Central memory CD8-positive, alpha-beta T cell (primary cell): ENCODE results near the gene MSH6.

Experiments used
- ATAC-seq: fragments of 150-1000 bp; cut with Tn5 transposase; replicated peaks from 2 replicates; pipeline ENCODE4 v1.10.0; 2022; ENCODE audit warnings: mild to moderate bottlenecking, moderate FRiP score, moderate number of reproducible peaks; ENCODE audit not compliant: poor library complexity, severe bottlenecking; ENCODE audit errors: extremely low read depth
- DNase-seq, 2 donors: peaks; one replicate each; pipeline ENCODE4 v3.0.0; 2021; ENCODE audit warnings: low spot score in 2 of 2
- H3K27ac Mint-ChIP-seq: one replicate; pipeline ENCODE4 v1.8.0; 2022; ENCODE audit warnings: low read depth, mild to moderate bottlenecking, moderate library complexity, mixed read lengths
- H3K27me3 Mint-ChIP-seq: one replicate; pipeline ENCODE4 v1.8.0; 2022; ENCODE audit warnings: mixed read lengths
- H3K36me3 Mint-ChIP-seq: one replicate; pipeline ENCODE4 v1.8.0; 2022; ENCODE audit warnings: mild to moderate bottlenecking, moderate library complexity, mixed read lengths; ENCODE audit not compliant: insufficient read depth
- H3K4me1 Mint-ChIP-seq: one replicate; pipeline ENCODE4 v1.8.0; 2022; ENCODE audit warnings: mixed read lengths
- H3K4me3 Mint-ChIP-seq: one replicate; pipeline ENCODE4 v1.8.0; 2022; ENCODE audit warnings: mild to moderate bottlenecking, moderate library complexity, mixed read lengths
- H3K9me3 Mint-ChIP-seq: one replicate; pipeline ENCODE4 v1.8.0; 2022; ENCODE audit warnings: mixed read lengths

Gene MSH6

DNA sequence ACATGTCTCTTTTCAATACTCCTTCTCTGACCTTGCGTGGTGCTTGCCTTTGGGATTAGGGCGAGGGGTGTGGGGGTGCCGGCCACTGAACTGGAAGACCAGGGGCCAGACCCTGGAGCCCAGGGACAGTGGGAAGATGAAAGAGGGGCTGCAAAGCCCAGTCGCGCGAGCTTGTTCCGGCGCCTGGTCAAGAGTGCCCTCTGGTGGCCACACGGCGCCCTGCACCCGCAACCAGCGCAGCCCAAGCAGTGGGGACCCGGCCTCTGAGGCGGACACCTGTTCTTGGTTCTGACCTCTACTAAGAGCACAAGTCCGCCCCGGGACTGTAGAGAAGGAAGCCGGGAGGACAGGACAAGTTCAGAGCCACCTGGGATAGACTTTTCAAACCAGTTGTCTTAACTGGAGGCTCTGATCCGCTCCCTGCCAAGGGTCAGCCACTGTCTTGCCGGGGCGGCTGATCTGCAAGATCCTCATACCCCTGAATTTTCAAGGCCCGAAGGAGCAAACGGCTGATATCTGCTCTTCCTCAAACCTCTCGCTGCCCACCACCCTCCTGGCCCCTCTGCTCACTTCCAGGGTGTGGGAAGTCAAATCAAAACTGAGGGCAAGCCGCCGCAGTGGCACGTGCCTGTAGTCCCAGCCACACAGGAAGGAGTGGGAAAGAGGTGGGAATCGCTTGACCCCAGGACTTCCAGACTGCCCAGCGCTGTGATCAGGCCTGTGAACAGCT lies 14.9 kb upstream of the MSH6 start:
- ATAC-seq: peak; percentile 56
- no peak overlapping the region for H3K4me3 Mint-ChIP-seq
- H3K27me3 Mint-ChIP-seq: no peaks in the 10 kb centered on the region
- H3K4me1 Mint-ChIP-seq: peaks cover 5% of the 10 kb centered on the region
- H3K36me3 Mint-ChIP-seq: peaks cover 2% of the 10 kb centered on the region
- H3K9me3 Mint-ChIP-seq: no peaks in the 10 kb centered on the region
- peak; percentile 66 to 72 for DNase-seq
- peak overlapping the region; percentile 32 for H3K27ac Mint-ChIP-seq

DNA sequence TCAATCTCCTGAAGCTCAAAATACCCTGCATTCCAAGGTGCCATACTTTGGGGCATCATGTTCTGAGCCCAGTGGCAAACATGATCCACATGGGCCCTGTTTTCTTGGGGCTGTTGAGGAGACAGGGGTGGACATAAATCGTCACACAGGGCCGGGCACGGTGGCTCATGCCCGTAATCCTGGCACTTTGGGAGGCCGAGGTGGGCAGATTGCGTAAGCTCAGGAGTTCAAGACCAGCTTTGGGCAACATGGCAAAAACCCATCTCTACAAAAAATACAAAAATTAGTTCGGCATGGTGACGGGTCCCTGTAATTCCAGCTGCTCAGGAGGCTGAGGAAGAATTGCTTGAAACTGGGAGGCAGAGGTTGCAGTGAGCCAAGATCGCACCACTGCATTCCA lies 13.6 kb upstream of the MSH6 start:
- DNase-seq (no peak), ATAC-seq (no peak)
- Mint-ChIP-seq H3K9me3 (no peaks in the 10 kb centered on the region), H3K36me3 (peaks cover 2% of the 10 kb centered on the region), H3K27ac (no peak overlapping the region), H3K27me3 (no peaks in the 10 kb centered on the region), H3K4me3 (no peak overlapping the region), H3K4me1 (peaks cover 5% of the 10 kb centered on the region)

DNA sequence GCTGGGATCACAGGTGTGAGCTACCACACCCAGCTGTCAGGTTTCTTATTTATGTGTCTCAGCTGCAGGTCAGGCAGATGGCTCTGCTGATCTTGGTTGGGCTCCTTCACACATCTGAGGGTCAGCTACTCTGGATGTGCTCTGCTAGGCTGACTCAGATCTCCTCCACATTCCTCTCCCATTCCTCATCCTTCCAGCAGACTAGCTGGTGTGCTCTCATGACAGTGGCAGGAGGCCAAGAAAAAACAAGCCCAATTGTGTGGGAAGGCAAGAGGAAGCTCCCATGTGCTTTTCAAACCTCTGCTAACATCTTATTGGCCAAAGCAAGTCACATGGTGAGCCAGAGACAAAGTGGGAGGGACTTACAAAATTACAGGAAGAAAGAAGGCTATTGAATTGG lies 11.7 kb upstream of the MSH6 start:
- Mint-ChIP-seq H3K27ac (no peak overlapping the region), H3K4me1 (peaks cover 5% of the 10 kb centered on the region), H3K4me3 (no peak overlapping the region), H3K27me3 (no peaks in the 10 kb centered on the region), H3K9me3 (no peaks in the 10 kb centered on the region), H3K36me3 (peaks cover 2% of the 10 kb centered on the region)
- no peak for DNase-seq
- ATAC-seq: no peak

DNA sequence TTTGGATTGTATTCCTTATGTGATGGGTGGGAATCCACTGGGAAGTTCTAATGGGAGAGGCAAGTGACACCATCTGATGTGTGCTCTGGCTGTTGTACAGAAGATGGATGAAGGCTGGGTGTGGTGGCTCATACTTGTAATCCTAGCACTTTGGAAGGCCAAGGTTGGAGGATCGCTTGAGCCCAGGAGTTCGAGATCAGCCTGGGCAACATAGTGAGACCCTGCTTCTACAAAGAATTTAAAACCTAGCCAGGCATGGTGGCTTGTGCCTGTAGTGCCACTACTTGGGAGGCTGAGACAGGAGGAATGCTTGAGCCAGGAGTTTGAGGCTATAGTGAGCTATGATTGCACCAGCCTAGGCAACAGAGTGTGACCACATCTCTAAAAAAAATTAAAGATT lies 10.6 kb upstream of the MSH6 start:
- H3K9me3 Mint-ChIP-seq: no peaks in the 10 kb centered on the region
- H3K27ac Mint-ChIP-seq: no peak overlapping the region
- H3K27me3 Mint-ChIP-seq: no peaks in the 10 kb centered on the region
- H3K4me3 Mint-ChIP-seq: no peak overlapping the region
- peaks cover 5% of the 10 kb centered on the region for H3K4me1 Mint-ChIP-seq
- no peak for DNase-seq
- no peak for ATAC-seq
- peaks cover 2% of the 10 kb centered on the region for H3K36me3 Mint-ChIP-seq

DNA sequence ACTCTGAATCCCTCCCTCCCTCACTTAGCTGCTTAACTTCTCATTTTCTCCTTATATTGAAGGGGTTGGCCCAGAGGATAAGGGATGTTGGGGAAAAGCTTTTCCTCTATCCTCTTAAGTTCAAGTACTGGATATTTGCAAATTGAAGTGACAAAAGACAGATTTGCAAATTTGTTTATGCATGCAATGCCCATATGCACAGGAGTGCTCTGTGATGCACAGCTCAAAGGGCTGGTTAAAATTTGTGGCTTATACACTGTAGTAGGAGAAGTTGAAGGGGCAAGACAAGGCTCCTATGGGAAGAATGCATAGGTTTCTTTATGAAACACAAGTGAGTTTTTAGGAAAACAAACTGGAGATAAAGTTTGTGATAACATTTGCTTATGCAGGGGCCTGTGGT lies 8.4 kb upstream of the MSH6 start:
- Mint-ChIP-seq H3K27ac (no peak overlapping the region), H3K9me3 (no peaks in the 10 kb centered on the region), H3K27me3 (no peaks in the 10 kb centered on the region), H3K4me1 (no peaks in the 10 kb centered on the region), H3K36me3 (no peaks in the 10 kb centered on the region), H3K4me3 (no peak overlapping the region)
- DNase-seq: no peak
- ATAC-seq: no peak

DNA sequence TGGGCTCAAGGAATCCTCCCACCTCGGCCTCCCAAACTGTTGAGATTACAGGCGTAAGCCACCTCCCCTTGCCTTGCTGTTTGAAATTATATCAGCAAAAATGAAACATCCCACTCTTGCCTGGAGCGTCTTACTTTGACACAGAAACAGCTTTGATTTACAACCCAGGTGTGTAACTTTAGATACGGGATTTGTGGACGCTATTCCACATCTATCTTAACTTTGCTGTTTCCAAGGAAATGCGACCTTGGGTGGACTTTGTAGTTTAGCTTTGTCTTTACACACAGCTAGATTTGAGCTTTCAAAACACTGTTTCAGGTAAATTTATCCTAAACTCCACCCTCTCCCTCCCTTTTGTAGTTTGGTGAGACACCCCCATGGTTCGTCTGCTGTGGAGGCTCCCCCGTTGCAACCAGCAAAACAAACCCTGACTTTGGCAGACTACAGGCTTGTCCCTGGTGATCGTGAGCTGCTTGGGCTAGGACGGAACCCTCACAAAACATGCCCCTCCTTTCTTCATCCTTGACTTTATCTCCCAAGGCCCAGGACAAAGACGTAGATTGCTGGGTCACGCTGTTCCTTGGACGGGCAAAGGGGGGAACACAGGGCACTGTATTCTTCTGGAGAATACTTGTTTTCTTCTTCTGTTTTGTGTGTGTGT lies 5.5 kb upstream of the MSH6 start:
- Mint-ChIP-seq H3K9me3 (no peaks in the 10 kb centered on the region), H3K27ac (no peak overlapping the region), H3K27me3 (no peaks in the 10 kb centered on the region), H3K4me3 (no peak overlapping the region), H3K36me3 (no peaks in the 10 kb centered on the region), H3K4me1 (no peaks in the 10 kb centered on the region)
- ATAC-seq: no peak
- no peak for DNase-seq

DNA sequence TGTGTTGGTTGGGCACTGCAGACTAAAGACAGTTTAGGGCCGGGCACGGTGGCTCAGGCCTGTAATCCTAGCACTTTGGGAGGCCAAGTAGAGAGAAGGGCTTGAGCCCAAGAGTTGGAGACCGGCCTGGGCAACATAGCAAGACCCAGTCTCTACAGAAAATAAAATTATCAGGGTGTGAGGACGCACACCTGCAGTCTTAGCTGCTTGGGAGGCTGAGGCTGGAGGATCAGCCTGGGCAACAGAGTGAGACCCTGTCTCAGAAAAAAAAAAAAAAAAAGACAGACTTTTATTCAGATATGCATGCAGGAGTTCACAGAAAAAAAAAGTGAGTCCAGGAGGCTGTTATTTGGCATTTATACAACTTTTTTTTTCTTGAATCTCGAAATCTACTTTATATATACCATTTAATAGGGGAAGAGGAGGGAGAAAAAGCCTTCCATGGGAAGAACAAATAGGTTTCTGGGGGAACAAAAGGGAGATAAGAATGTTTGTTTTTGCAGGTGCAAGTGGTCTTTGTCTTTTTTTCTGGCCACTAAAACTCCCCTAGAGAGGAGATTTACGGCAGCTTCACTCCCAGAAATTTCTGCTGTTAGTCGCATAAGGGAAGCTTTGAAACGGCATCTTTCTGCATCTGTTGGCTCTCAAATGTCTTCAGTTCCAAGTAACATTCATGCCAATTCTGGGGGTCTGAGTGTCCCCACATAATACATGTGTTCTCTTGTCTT lies 4.1 kb upstream of the MSH6 start:
- Mint-ChIP-seq H3K36me3 (no peaks in the 10 kb centered on the region), H3K27ac (no peak overlapping the region), H3K4me1 (peaks cover 5% of the 10 kb centered on the region), H3K4me3 (no peak overlapping the region), H3K27me3 (no peaks in the 10 kb centered on the region), H3K9me3 (no peaks in the 10 kb centered on the region)
- DNase-seq (no peak), ATAC-seq (no peak)

DNA sequence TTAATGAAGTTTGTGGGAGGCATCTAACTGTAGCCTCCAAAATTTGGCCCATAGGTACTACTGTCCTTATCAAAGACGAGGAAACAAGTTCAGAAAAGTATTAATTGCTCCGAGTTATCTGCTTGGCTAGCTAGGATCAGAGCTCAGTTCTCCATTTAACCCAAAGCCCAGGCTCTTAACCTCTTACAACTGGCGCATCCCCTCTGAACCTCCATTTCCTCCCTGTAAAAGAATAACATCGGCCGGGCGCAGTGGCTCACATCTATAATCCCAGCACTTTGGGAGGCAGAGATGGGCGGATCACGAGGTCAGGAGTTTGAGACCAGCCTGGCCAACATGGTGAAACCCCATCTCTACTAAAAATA lies 3.5 kb upstream of the MSH6 start:
- no peak overlapping the region for H3K27ac Mint-ChIP-seq
- H3K4me3 Mint-ChIP-seq: no peak overlapping the region
- no peaks in the 10 kb centered on the region for H3K9me3 Mint-ChIP-seq
- no peak for DNase-seq
- H3K36me3 Mint-ChIP-seq: no peaks in the 10 kb centered on the region
- no peak for ATAC-seq
- no peaks in the 10 kb centered on the region for H3K27me3 Mint-ChIP-seq
- H3K4me1 Mint-ChIP-seq: peaks cover 8% of the 10 kb centered on the region

DNA sequence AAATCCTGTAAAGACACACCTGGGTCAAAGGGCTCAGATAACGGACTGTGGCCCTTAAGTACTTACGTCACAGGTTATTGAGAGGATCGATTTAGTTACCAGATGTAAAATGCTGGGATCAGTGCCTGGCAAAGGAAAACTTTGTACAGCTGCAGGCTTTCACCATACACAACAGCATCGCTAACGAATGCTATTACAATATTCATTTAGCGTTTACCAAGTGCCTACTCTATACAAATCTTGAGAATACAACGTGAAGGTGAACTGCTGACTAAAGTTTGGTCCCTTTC lies 619 bp upstream of the MSH6 start:
- H3K36me3 Mint-ChIP-seq: no peaks in the 10 kb centered on the region
- H3K27me3 Mint-ChIP-seq: no peaks in the 10 kb centered on the region
- H3K4me1 Mint-ChIP-seq: peaks cover 23% of the 10 kb centered on the region
- H3K9me3 Mint-ChIP-seq: no peaks in the 10 kb centered on the region
- peak in 1 of 2 donors; percentile 11 for DNase-seq
- peak; percentile 11 for ATAC-seq
- H3K27ac Mint-ChIP-seq: no peak overlapping the region
- peak overlapping the region; percentile 88 for H3K4me3 Mint-ChIP-seq

DNA sequence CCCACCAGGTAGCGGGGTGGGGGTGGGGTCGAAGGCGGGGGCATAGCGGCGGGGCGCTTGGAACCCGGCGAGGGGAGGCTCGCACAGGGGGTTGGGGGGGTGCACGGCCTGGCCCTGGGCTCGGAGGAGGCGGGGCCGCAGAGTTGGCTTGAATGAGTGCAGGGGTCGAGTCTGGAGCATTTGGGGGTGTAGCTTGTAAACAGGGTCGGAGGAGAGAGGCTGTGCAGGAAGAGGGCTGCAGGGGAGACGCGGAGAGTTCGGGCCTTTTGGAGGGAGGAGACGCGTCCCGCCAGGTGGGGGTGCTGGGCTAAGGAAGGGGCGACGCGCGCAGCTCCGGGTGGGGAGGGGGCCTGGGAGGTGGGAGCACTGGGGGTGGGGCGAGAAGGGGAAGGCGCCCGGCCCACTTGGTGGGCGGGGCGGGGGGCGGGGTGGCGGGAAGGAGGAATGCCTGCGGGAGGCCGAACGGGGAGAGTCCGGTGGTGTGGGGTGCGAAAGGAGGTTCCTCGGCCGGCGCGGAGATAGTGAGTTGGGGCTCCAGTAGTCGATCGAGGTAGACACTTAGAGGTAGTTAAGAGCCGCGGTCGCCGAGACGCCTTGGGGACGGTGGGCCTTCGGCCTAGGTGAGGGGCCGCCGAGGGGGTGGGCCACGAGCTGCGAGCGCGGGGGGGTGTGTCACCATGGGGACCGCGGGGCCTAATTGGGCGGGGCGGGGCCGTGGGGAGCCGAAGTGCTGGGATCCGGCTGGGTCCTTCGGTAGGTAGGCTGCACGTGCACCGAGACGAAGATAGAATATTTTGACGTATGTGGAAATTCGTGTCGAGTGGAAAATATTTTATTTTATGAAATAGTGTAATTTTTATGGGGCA lies 774 bp downstream of the MSH6 start:
- Mint-ChIP-seq H3K27ac (peak overlapping the region; percentile 84), H3K36me3 (no peaks in the 10 kb centered on the region), H3K27me3 (no peaks in the 10 kb centered on the region), H3K9me3 (no peaks in the 10 kb centered on the region), H3K4me1 (peaks cover 23% of the 10 kb centered on the region), H3K4me3 (peak overlapping the region; percentile 88)
- DNase-seq: peak; percentile 34 to 41
- ATAC-seq: peak; percentile 50

DNA sequence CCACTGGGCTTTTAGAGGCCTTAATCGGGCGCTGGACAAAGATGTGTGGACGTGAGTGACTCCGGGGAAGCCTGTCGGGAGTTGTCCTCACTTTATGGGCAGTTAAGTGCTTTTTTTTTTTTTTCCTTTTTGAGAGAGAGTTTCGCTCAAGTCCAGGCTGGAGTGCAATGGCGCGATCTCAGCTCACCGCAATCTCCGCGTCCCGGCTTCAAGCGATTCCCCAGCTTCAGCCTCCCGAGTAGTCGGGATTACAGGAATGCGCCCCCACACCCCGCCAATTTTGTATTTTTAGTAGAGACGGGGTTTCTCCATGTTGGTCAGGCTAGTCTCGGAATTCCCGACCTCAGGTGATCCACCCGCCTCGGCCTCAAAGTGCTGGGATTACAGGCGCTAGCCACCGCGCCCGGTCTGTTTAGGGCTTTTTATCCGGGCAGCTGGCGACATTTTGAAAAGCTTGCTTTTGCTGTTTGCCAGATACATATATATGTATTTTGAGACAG lies 1.5 kb downstream of the MSH6 start:
- H3K27me3 Mint-ChIP-seq: no peaks in the 10 kb centered on the region
- H3K36me3 Mint-ChIP-seq: peaks cover 2% of the 10 kb centered on the region
- H3K27ac Mint-ChIP-seq: no peak overlapping the region
- peak overlapping the region; percentile 88 for H3K4me3 Mint-ChIP-seq
- DNase-seq (no peak), ATAC-seq (no peak)
- H3K4me1 Mint-ChIP-seq: peaks cover 23% of the 10 kb centered on the region
- H3K9me3 Mint-ChIP-seq: no peaks in the 10 kb centered on the region

DNA sequence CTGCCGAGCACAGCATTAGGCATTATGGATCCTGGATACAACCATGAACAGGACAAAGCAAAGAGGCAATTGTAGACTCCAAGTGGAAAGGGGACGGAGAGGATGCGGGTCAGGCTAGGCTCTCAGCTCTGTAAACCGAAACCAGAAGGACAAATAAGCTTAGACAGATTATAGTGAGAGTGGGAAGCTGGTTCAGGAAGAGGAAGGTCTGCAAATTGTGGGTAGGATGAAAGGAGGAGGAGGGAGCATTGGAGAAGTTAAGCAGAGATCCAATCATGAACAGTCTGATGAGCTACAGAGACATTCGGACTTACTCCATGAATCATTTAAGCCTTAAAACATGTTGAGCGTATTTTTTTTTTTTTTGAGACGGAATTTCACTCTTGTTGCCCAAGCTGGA lies 3.0 kb downstream of the MSH6 start:
- H3K4me1 Mint-ChIP-seq: peaks cover 27% of the 10 kb centered on the region
- no peaks in the 10 kb centered on the region for H3K27me3 Mint-ChIP-seq
- peak overlapping the region; percentile 26 for H3K27ac Mint-ChIP-seq
- DNase-seq: no peak
- peaks cover 3% of the 10 kb centered on the region for H3K36me3 Mint-ChIP-seq
- H3K4me3 Mint-ChIP-seq: peak overlapping the region; percentile 29
- ATAC-seq: no peak
- H3K9me3 Mint-ChIP-seq: no peaks in the 10 kb centered on the region
